ENCODE results near the gene DLAT.
A peak's percentile ranks its signal among the peaks of the same experiment; 100 is the strongest.

DLAT gene

GRCh38 chr11:112024773-112025678 lies at the start of gene DLAT:
Gene DLAT (plus strand): TSS chr11:112025408. CDS start chr11:112025473, 65 bp downstream.
- peak; percentile 79 for DNase-seq

- DNase-seq: no peak
Observed at GRCh38 chr11:111976119-111976766, 49.0 kb upstream of the DLAT start.

- no peak for DNase-seq
Observed at GRCh38 chr11:111976767-111977145, 48.5 kb upstream of the DLAT start.

- DNase-seq: no peak
Observed at GRCh38 chr11:111977146-111978027, 47.8 kb upstream of the DLAT start.

- peak in 1 of 2 donors; percentile 7 for DNase-seq
Observed at GRCh38 chr11:111978028-111978771, 47.0 kb upstream of the DLAT start.

- DNase-seq: no peak
Observed at GRCh38 chr11:111980062-111980461, 45.1 kb upstream of the DLAT start.

GRCh38 chr11:111981270-111981669 lies 43.9 kb upstream of the DLAT start:
- no peak for DNase-seq

GRCh38 chr11:111982019-111982464 lies 43.2 kb upstream of the DLAT start:
- peak in 1 of 2 donors; percentile 18 for DNase-seq

- DNase-seq: no peak
Observed at GRCh38 chr11:111982541-111983186, 42.5 kb upstream of the DLAT start.

GRCh38 chr11:111983187-111983986 lies 41.8 kb upstream of the DLAT start:
- DNase-seq: no peak

GRCh38 chr11:111986589-111986988 lies 38.6 kb upstream of the DLAT start:
- no peak for DNase-seq

- DNase-seq: no peak
Observed at GRCh38 chr11:111990381-111990780, 34.8 kb upstream of the DLAT start.

- DNase-seq: no peak
Observed at GRCh38 chr11:111992206-111992855, 32.9 kb upstream of the DLAT start.

GRCh38 chr11:111996129-111996528 lies 29.1 kb upstream of the DLAT start:
- DNase-seq: peak; percentile 44 to 82

- DNase-seq: peak; percentile 66 to 79
Observed at GRCh38 chr11:111996669-111997068, 28.5 kb upstream of the DLAT start.

GRCh38 chr11:111999111-111999510 lies 26.1 kb upstream of the DLAT start:
- no peak for DNase-seq

- no peak for DNase-seq
Observed at GRCh38 chr11:112000703-112001102, 24.5 kb upstream of the DLAT start.

GRCh38 chr11:112002491-112003216 lies 22.6 kb upstream of the DLAT start:
- DNase-seq: no peak

GRCh38 chr11:112004389-112004788 lies 20.8 kb upstream of the DLAT start:
- peak in 1 of 2 donors; percentile 33 for DNase-seq
